IPS-18a (cell line): ENCODE results near the gene SRA1.

Source experiments
- H3K27ac ChIP-seq: one replicate; pipeline ENCODE4 v1.5.1; 2013; ENCODE audit warnings: low read length
- H3K27me3 ChIP-seq: one replicate; pipeline ENCODE4 v1.6.1; 2013; ENCODE audit warnings: mild to moderate bottlenecking, low read length; ENCODE audit not compliant: control insufficient read depth, insufficient read depth
- H3K36me3 ChIP-seq: one replicate; pipeline ENCODE4 v1.6.1; 2013; ENCODE audit warnings: low read depth, low read length; ENCODE audit not compliant: control insufficient read depth
- H3K4me1 ChIP-seq: one replicate; pipeline ENCODE4 v1.6.1; 2013; ENCODE audit warnings: low read depth, low read length; ENCODE audit not compliant: control insufficient read depth
- H3K4me3 ChIP-seq: one replicate; pipeline ENCODE4 v1.5.1; 2013; ENCODE audit warnings: low read length
- H3K9ac ChIP-seq: one replicate; pipeline ENCODE4 v1.6.1; 2013; ENCODE audit warnings: mild to moderate bottlenecking, low read length, moderate library complexity
- H3K9me3 ChIP-seq: one replicate; pipeline ENCODE4 v1.6.1; 2013; ENCODE audit warnings: low read depth, low read length; ENCODE audit not compliant: control insufficient read depth

Gene SRA1

DNA sequence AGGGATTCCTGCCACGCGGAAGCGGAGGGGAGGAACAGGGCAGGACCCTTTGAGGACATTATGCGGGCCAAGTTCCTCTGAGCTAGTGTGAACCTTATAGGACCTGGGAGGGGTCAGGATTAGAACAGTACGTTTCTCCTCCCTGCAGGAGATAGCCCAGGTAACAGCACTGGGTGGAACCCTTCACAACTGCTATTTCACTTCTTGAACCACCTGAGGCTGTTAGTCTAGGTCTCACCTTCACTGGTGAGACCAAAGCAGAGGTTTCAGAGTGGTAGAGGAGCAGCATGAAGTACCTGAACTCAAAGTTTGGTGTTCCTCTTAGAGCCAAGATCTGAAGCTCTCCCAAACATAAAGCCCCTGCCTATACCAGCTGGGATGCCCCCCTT, 9.0 kb downstream of the SRA1 start:
- Histone ChIP-seq H3K27ac (peak overlapping the region; percentile 56), H3K36me3 (peaks cover 33% of the 10 kb centered on the region), H3K9ac (peak overlapping the region; percentile 68), H3K9me3 (no peaks in the 10 kb centered on the region), H3K4me3 (peak overlapping the region; percentile 63), H3K27me3 (no peaks in the 10 kb centered on the region), H3K4me1 (peaks cover 9% of the 10 kb centered on the region)

DNA sequence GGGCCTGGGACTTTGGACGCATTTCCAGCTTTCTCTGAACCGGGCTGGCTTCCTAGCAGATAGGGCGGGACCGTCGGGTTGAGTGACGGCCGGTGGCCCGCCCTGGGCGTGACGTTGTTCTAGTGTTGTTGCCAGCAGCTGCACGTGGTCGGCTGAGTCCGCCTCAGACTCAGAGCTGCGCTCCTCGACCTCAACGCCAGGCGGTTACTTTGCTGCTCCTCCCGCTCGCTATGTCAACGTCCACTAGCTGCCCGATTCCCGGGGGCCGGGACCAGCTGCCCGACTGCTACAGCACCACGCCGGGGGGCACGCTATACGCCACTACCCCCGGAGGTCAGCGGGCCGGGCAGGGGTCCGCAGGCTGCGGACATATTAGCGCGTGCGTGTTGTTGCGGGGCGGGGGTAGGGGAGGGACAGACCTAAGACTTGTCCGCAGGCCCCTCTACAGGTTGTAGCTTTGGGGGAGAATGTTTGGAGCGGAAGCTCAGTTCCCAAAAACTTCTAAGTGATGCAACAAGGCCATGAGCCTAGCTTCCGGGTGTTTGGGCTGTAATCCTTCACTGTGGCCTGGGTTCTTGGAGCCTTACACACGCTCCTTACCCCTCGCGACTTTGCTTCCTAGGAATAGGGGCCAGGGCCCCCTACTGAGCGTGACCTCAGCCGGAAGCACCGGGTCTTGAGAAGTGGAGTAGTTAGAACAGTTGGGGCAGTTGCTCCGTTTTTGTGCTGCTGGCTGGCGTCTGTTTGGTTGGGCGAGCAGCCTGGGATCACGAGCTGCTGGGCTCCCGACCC, 9.6 kb downstream of the SRA1 start, which contains the start of gene EIF4EBP3:
TSS of gene EIF4EBP3 (plus strand) at position 155 of the 792 bp plus-strand sequence. CDS start at position 231, 76 bp downstream.
- peak within 1 kb of the TSS; percentile 68 for H3K9ac ChIP-seq
- H3K4me1 ChIP-seq: peaks cover 9% of the 10 kb centered on the region
- H3K4me3 ChIP-seq: peak within 1 kb of the TSS; percentile 63
- H3K36me3 ChIP-seq: peaks cover 33% of the 10 kb centered on the region
- H3K27ac ChIP-seq: peak within 1 kb of the TSS; percentile 56
- H3K9me3 ChIP-seq: no peaks in the 10 kb centered on the region
- H3K27me3 ChIP-seq: no peaks in the 10 kb centered on the region

DNA sequence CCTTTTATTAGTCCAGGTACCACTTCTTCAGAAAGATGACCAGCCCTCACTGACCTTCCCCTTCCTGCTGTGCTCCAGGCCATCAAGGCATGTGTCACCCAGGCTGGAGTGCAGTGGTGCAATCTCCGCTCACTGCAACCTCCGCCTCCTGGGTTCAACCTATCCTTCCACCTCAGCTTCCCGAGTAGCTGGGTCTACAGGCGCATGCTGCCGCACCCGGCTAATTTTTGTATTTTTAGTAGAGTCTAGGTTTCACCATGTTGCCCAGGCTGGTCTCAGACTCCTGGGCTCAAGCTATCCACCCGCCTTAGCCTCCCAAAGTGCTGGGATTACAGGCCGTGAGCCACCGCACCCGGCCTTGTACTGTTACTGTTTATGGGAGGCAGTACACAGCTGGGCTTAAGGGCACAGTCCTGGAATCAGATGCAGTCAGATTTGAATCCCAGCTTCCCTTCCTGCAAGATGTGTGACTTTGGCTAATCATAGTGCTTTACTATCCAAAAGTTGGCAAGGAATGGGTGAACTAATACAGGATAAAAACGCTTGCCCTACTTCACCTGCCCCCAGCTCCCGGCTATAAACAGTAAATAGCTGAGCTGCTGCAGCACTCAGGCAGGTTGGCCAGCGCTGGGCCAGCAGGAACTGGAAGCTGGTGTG, 10.3 kb downstream of the SRA1 start:
- Histone ChIP-seq H3K36me3 (peaks cover 34% of the 10 kb centered on the region), H3K27me3 (no peaks in the 10 kb centered on the region), H3K4me3 (peak overlapping the region; percentile 32), H3K4me1 (peaks cover 9% of the 10 kb centered on the region), H3K27ac (no peak overlapping the region), H3K9me3 (no peaks in the 10 kb centered on the region), H3K9ac (peak overlapping the region; percentile 3)

DNA sequence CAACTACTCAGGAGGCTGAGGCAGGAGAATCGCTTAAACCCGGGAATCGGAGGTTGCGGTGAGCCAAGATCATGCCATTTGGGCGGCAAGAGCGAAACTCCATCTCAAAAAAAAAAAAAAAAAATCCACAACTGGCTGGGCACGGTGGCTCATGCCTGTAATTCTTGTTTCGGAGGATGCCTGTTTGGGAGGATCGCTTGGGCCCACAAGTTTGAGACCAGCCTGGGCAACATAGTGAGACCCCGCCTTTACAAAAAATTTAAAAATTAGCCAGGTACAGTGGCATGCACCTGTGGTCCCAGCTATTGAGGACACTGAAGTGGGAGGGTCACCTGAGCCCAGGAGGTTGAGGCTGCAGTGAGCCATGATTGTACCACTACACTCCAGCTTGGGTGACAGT, 11.7 kb downstream of the SRA1 start:
- Histone ChIP-seq H3K27ac (no peak overlapping the region), H3K9ac (no peak overlapping the region), H3K4me3 (no peak overlapping the region), H3K4me1 (peaks cover 9% of the 10 kb centered on the region), H3K9me3 (no peaks in the 10 kb centered on the region), H3K27me3 (no peaks in the 10 kb centered on the region), H3K36me3 (peaks cover 34% of the 10 kb centered on the region)

DNA sequence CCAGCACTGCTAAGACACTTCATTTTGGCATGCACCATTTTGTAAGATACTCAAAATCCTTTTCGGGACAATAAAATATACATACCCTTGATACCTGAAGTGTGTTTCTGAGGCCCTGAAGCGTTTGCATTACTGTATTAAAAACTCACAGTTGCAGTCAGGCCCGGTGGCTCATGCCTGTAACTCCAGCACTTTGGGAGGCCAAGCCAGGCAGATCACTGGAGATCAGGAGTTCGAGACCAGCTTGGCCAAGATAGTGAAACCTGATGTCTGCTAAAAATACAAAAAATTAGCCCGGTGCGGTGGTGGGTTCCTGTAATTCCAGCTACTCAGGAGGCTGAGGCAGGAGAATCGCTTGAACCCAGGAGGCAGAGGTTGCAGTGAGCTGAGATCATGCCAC, 12.3 kb downstream of the SRA1 start:
- Histone ChIP-seq H3K36me3 (peaks cover 34% of the 10 kb centered on the region), H3K27me3 (no peaks in the 10 kb centered on the region), H3K9me3 (no peaks in the 10 kb centered on the region), H3K4me3 (no peak overlapping the region), H3K4me1 (peaks cover 9% of the 10 kb centered on the region), H3K9ac (no peak overlapping the region), H3K27ac (no peak overlapping the region)

DNA sequence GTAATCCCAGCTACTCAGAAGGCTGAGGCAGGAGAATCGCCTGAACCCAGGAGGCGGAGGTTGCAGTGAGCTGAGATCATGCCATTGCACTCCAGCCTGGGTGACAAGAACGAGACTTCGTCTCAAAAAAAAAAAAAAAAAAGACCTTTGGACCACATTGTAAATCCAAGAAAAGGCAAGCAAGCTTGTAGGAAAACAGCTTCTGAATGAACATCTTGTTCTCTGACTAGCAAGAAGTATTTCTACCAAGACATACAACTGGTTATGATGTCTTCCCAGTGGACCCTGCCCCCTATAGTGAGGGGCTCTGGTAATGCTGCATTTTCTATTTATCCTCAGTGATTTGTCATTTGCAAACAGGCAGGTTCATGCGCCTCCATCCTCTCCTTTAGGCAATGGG, 14.3 kb downstream of the SRA1 start:
- H3K27me3 ChIP-seq: no peaks in the 10 kb centered on the region
- no peak overlapping the region for H3K4me3 ChIP-seq
- H3K36me3 ChIP-seq: peaks cover 42% of the 10 kb centered on the region
- H3K4me1 ChIP-seq: peaks cover under 1% of the 10 kb centered on the region
- H3K9ac ChIP-seq: no peak overlapping the region
- H3K9me3 ChIP-seq: no peaks in the 10 kb centered on the region
- H3K27ac ChIP-seq: no peak overlapping the region

DNA sequence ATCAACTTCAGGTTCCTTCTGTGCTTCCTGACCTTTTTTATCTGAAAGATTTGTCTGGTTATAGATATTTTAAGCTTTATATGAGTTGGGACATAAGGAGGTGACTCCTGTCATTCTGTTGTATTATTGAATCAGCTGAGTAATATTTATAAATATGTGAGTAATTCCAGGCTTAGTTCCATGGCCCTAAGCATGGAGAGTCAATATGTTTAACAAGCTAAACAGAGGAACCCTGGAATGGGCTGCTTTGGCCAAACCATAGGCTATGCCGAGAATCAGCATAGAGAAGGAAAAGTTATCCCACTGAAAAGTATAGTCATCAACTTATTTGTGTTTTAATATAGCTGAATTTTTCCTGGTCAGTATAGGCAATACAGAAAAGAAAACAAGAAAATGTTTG, 17.0 kb downstream of the SRA1 start:
- H3K36me3 ChIP-seq: peaks cover 59% of the 10 kb centered on the region

DNA sequence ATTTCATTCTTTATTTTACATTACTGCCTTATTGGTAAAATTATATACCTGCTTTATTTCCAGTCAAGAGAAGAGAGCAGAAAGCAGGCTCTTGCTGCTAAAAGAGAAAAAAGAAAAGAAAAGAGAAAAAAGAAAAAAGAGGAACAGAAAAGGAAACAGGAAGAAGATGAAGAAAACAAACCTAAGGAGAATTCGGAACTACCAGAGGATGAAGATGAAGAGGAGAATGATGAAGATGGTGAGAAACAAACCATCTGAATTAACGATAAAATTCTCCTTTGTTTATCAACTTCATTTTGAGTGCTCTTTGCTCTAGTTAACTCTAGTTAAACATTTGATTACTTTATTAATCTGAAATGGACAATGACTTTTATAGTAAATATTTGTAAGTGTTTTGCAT, 33.3 kb downstream of the SRA1 start:
- Histone ChIP-seq H3K36me3 (peaks cover 46% of the 10 kb centered on the region), H3K27ac (no peak overlapping the region), H3K9ac (no peak overlapping the region), H3K4me3 (no peak overlapping the region), H3K9me3 (no peaks in the 10 kb centered on the region), H3K27me3 (no peaks in the 10 kb centered on the region), H3K4me1 (no peaks in the 10 kb centered on the region)

More for the DNA sequence above, 17.0 kb downstream of the SRA1 start:
- no peak overlapping the region for H3K4me3 ChIP-seq
- H3K27me3 ChIP-seq: no peaks in the 10 kb centered on the region
- no peak overlapping the region for H3K9ac ChIP-seq
- no peak overlapping the region for H3K27ac ChIP-seq
- H3K9me3 ChIP-seq: no peaks in the 10 kb centered on the region
- H3K4me1 ChIP-seq: no peaks in the 10 kb centered on the region

DNA sequence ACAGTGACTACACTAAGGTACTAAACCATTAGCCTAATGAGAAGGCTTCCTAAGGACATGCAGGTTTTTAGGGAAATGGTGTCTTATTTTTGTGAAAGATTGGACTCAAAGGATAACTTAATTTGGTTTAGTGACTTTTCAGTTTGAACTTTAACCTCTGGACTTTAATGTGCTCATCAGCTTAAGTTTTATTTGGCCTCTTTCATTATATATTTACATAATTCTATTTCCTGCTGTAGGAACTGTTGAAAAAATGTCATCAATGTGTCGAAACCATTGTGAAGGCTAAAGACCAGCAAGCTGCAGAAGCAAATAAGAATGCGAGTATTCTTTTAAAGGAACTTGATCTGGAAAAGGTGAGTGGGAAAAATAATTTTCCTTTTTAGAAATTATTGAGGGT, 44.1 kb downstream of the SRA1 start:
- H3K4me3 ChIP-seq: no peak overlapping the region
- H3K27ac ChIP-seq: no peak overlapping the region
- H3K9me3 ChIP-seq: no peaks in the 10 kb centered on the region
- H3K4me1 ChIP-seq: no peaks in the 10 kb centered on the region
- no peaks in the 10 kb centered on the region for H3K27me3 ChIP-seq
- no peak overlapping the region for H3K9ac ChIP-seq
- H3K36me3 ChIP-seq: peaks cover 60% of the 10 kb centered on the region

DNA sequence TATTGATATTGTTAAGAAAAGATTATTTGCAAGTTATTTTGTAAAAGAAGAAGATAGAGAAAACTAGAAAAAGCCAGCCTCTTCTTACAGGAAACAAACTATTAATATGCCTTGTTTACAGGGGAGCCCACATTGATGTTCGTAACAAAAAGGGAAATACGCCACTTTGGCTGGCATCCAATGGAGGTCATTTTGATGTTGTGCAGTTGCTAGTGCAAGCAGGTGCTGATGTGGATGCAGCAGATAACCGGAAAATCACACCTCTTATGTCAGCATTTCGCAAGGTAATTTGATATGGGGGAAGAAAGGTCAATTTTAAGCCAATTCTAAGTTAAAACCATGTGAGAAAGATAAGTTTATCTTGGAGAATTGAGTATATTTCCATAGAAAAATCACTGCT, 47.4 kb downstream of the SRA1 start:
- H3K4me1 ChIP-seq: no peaks in the 10 kb centered on the region
- H3K4me3 ChIP-seq: no peak overlapping the region
- H3K36me3 ChIP-seq: peaks cover 84% of the 10 kb centered on the region

DNA sequence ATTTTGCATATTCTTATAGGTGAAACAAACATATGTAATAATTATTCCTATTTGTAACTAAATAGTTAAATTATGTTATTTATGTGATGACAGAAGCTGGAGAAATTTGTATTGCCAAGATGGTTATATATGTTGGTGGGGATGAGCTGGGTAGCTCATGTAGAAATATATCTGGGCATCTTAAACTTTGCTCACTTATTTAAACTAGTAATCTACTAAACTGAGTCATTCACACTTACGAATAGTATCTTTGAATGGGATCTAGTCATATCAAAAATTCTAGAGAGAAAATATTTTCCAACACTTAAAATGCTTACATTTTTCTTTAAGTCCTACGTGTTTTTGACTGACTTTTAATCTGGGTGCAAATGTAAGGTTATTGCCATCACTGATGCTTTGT, 54.4 kb downstream of the SRA1 start:
- Histone ChIP-seq H3K27me3 (no peaks in the 10 kb centered on the region), H3K9me3 (no peaks in the 10 kb centered on the region), H3K4me1 (no peaks in the 10 kb centered on the region), H3K36me3 (peaks cover 36% of the 10 kb centered on the region), H3K9ac (no peak overlapping the region), H3K4me3 (no peak overlapping the region), H3K27ac (no peak overlapping the region)

More for the DNA sequence above, 47.4 kb downstream of the SRA1 start:
- Histone ChIP-seq H3K9ac (no peak overlapping the region), H3K9me3 (no peaks in the 10 kb centered on the region), H3K27me3 (no peaks in the 10 kb centered on the region), H3K27ac (no peak overlapping the region)
